GM21717 (cell line): Measurements from ENCODE around the gene RGS10.
"Not testable (repeated sequence)": the region's sequence is repeated elsewhere in the genome, so short reads cannot be mapped to it uniquely, and the experiment has no call there.

Experiments used
- ATAC-seq: cut with Tn5 transposase; IDR thresholded peaks from one replicate; pipeline ENCODE4 v1.9.1; 2021; ENCODE audit warnings: mild to moderate bottlenecking, moderate library complexity; ENCODE audit not compliant: unreplicated experiment

The RGS10 gene

DNA sequence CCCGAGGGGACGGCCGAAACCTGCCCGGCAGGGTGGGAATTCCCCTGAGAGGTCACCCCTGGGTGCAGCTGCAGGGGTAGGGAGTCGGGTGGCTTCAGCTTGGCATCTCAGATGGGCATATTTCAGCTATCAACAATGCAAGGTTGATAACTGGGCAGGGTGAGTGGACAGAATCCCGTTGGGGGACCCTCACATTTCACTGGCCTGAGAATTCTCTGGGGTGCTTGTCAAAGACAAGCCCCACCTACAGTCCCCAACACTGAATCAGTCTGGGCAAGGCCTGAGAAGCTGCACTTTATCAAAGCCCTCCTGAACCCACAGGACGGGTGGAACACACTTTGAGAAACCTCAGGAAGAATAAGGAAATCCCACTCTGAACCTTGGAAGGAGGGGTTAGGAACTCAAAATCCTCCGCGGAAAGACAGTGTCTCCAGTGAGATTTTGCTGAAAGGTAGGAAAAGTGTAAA is 3.1 kb downstream of the RGS10 start:
- ATAC-seq, result no peak

GRCh38 chr10:119538632-119539358 is 3.7 kb downstream of the RGS10 start:
- no peak for ATAC-seq

DNA sequence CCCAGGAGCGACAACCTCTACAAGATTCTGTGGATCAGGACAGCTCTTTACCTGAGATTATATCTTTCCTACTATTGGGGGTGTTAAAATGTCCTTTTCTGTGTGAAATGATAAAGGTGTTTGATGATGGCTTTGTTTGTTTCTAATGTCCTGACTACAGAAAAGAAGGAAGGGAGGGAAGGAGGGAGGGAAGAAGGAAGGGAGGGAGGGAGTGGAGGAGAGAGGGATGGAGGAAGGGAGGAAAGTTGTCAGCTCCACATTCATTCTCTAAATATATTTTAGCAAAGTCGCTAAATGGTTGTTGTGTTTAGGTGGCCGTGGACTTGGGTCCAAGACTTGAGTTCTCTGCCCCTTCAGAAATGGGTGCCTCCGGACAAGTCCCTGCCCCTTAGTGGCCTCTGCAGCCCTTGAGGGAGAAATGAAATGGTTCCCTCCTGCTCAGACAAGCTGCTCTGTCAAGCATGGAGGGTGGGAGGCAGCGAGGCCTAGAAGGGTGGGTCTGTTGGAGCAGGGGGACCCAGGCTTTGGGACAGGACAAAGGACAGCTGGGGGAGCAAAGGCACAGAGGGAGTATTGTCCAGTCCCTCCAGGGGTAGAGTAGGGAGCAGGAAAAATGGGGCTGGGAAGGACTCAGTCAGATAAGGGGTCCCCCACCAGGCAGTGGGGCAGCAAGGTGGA is 4.4 kb downstream of the RGS10 start:
- ATAC-seq, result no peak

GRCh38 chr10:119536508-119537025 is 6.0 kb downstream of the RGS10 start:
- ATAC-seq, result no peak

DNA sequence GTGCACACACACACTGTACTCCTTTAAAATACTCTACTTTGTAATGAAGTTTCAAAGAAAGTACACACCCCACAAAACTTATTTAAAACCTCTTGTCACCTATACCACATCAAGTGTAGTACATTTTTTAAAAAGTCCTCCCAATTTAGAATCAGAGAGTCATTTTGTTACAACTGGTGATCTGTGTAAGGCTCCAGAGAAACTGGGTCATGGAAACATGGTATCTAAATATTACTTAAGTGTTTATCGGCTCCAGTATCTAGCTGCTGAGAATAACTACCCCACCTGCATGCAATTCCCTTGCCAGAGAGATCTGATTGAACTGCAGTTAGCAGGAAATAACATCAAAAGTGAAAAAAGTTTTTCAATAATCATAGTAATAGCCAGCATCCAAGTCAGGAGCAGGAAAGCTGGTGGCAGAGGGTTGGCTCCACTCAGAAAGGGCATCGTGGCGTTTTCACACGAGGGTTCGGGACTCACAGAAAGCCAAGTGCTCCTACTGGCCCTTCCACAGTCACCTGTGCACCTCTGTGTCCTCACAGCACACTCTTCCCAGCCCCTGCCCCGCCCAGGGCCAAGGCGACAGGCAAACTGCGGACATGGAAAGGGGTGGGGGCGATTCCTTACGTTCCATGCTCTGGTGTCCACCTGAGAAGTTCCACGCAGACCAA is 6.5 kb downstream of the RGS10 start:
- ATAC-seq, result no peak

GRCh38 chr10:119535305-119535704 is 7.2 kb downstream of the RGS10 start:
- ATAC-seq, result no peak

- no peak for ATAC-seq
Observed at GRCh38 chr10:119533473-119533872, 9.0 kb downstream of the RGS10 start.

DNA sequence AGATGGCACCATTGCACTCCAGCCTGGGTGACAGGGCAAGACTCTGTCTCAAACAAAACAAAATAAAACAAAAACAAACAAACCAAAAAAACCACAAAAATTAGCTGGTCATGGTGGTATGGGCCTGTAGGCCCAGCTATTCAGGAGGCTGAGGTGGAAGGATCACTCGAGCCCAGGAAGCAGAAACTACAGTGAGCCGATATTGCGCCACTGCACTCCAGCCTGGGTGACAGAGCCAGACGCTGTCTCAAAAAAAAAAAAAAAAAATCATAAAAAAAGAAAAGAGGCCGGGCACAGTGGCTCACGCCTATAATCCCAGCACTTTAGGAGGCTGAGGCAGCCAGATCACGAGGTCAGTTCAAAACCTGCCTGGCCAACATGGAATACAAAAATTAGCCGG is 9.7 kb downstream of the RGS10 start:
- not testable (repeated sequence) for ATAC-seq

DNA sequence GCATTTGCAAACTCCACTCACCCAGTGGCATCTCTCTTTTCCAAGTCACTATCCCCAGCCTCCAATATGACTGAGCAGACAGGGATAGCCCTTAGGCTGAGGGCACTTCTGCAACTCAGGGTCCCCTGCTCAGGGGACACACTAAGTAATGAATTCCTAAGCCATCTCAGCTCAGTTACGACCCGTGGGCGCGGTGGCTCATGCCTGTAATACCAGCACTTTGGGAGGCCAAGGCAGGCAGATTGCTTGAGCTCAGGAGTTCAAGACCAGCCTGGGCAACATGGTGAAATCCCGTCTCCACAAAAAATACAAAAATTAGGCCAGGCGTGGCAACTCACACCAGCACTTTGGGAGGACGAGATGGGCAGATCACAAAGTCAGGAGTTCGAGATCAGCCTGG is 10.3 kb downstream of the RGS10 start:
- ATAC-seq, result not testable (repeated sequence)

- ATAC-seq, result no peak
Observed at GRCh38 chr10:119531067-119531466, 11.5 kb downstream of the RGS10 start.

- not testable (repeated sequence) for ATAC-seq
Observed at GRCh38 chr10:119528663-119529237, 13.8 kb downstream of the RGS10 start.

DNA sequence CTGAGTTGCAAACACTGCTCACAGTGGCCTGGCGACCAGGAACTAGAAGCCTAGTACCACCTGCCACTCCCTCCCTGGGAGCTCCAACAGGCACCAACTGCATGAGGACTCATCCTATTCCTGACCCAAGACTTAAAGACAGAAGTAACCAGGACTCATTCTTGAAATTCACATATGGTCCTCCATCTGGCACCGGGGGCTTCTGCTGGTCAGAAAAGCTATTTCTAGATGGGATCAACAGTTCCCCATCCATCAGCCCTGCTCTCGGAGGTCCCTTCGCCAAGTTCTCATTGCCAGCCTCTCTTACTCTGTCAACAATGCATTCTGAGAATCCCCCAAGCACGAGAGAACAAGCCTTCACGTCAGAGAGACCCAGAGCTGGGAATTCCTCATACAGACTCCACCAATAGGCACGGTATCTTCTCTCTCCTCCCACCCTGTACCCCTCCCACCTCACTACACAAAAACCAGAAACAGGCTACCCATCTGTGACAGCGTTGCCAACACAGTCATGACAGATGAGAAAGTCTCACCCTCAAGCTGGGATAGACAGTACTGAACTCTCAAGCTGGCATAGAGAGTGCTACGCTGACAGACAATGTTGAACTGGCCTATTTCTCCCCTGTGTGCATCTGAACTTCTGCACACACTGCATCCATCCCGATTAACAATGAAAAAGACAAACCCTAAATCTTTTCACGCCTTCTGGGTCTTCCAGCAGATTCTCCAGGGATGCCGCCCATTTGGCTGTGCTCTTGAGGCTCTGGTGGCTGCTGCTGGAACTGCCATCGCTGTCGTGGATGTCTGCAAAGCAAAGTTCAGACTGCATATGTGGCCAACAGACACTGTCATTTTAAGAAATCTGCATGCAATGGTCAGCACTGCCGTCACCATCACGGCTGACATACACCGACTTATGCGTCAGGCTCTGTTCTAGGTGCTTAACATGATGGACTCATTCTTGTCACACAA is 15.6 kb downstream of the RGS10 start:
- ATAC-seq, result no peak

DNA sequence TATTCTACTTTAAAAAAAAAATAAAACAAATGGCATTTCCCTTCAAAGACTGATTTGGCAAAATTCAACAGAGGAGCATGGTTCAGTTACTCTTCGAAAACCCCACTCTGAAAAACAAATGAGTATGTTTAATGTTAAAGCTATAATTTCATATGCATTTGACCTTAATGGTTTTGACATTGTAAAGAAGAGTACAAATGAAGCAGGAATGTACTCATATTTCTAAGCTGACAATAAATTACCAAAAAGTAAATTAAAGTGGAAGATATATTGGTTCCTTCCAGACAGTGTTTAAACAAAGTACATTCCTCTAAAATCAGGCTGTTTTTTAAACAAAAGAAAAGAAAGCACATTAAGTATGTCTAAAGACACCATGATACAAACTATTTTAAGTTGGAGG is 16.4 kb downstream of the RGS10 start:
- ATAC-seq, result no peak

DNA sequence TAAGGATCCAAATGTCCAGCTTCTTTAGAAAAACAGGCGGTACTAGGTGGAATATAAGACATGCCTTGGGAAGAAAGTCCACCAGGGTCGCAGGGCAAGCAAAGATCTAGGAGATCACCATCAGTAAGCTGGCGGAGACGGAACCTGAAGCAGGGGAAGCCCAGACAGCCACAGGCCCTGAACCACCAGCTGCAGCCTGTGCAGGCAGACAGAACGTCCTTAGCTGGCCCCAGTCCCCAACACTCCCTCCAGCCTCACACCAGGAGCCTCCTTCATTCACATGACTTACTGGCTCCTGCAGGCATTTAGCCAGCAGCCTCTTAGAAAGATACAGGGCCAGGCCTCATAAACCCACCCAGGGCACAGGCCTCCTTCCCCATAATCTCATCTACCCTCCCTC is 17.4 kb downstream of the RGS10 start:
- no peak for ATAC-seq

DNA sequence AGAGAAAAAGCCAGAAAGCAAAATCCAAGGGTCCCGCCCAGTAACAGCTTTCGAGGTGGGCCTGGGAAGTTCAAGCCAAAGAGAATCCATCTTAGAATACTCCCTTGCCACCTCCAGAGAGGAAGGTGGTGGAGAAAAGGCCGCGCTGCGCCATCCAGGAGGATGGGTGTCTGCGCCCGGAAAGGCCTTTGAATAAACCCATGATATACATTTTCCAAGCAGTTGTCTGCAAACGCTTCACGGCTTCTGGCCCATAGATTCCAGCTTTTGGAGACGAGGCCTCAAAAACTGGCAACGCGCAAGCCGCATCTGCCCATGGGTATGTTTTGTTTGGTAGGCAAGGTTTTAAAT is 17.8 kb downstream of the RGS10 start:
- no peak for ATAC-seq

DNA sequence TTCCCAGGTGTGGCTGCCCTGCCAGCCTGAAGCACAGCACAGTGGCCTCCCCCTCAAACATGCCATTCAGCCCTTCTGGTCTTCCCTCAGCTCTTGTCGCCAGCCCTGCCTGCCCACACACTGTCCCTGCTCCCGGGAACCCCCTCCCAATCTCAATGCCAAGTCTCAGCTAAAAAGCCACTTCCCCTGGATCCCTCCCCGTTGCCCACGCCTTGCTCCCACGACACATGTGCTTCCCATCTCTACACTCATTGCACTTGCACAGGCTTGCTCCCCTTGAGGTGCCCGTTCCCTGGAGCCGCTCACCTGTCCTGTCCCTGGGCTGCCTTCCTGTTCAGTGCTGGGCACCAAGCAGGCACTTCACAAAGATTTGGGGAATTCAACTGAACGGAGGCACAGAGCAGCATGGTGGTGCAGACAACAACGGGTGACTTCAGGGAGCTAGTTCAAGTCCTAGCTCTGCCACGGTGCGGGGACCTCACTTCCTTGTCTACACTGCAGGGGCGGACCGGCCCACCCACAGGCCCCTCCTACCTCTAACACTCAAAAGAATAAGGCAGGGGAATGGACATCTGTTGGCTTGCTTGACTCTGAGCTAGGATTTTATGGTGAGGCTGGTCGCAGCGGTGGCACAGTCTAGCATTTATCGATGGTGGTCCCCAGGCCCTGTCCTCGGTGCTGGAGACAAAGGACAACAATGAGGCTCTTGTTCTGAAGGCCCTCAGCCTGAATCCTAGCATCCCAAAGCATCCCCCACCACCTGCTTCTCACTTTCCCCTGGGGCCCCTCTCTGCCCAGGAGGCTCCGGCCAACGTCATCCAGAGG is 18.4 kb downstream of the RGS10 start:
- ATAC-seq, result no peak

DNA sequence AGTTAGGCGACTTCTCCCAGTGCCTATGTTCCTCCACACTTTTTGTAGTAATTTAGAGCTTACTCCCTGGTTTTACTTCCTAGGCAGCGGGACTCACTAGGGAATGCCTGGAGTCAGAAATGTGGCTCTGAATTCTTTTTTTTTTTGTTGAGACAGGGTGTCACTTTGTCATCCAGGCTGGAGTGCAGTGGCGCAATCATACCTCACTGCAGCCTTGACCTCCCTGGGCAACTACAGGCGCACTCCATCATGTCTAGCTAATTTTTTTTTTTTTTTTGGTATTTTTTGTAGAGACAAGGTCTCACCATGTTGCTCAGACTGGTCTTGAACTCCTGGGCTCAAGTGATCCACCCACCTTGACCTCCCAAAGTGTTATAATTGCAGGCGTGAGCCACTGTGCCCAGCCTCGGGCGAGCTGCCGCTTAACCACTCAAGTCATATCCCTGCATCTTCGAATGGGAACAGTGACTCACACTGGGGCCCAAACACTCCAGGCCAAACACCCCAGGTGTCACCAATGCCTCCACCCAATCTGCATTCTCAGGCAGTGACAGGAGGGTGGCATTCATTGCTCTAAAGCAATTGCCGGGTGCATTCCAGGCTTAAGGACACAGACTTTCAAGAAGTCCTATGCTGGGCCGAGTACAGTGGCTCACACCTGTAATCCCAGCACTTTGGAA is 19.6 kb downstream of the RGS10 start:
- ATAC-seq, result no peak

GRCh38 chr10:119521443-119522204 is 20.9 kb downstream of the RGS10 start:
- ATAC-seq, result no peak
